Large intestine (tissue), 3 donors: ENCODE measurements around the gene DENND1C. TPM values are rescaled to one million over a fixed set of nuclear protein-coding genes. Genes with fewer than 3 reads are reported as not detected.

Experiments
- DNase-seq, 2 donors: peaks; one replicate each; pipeline versions ENCODE4 v3.0.0 to v3.0.0-alpha.2; 2013
- H3K27ac ChIP-seq: one replicate; pipeline ENCODE4 v1.5.1; 2013; ENCODE audit warnings: low read length
- H3K27me3 ChIP-seq: 2 replicates; pipeline ENCODE4 v1.6.1; 2013; ENCODE audit warnings: low read length; ENCODE audit not compliant: control insufficient read depth, insufficient read depth
- H3K36me3 ChIP-seq: 2 replicates; pipeline ENCODE4 v1.6.1; 2013; ENCODE audit warnings: low read length; ENCODE audit not compliant: control insufficient read depth, insufficient read depth
- H3K4me1 ChIP-seq: one replicate; pipeline ENCODE4 v1.6.1; 2013; ENCODE audit warnings: low read length; ENCODE audit not compliant: control insufficient read depth, insufficient read depth
- H3K4me3 ChIP-seq: one replicate; pipeline ENCODE4 v1.5.1; 2013; ENCODE audit warnings: low read length
- H3K9me3 ChIP-seq: one replicate; pipeline ENCODE4 v1.6.1; 2013; ENCODE audit warnings: mild to moderate bottlenecking, low read depth, low read length, moderate library complexity; ENCODE audit not compliant: control insufficient read depth
- WGBS: methylation state at CpG from one replicate; pipeline ENCODE4 v1.1.5; 2013; ENCODE audit warnings: low lambda C conversion rate; ENCODE audit not compliant: insufficient coverage; 5-methylcytosine and 5-hydroxymethylcytosine counted together
- polyA plus RNA-seq: library from polyadenylated mRNA; unstranded; fragments of 120-200 nt; gene quantifications from one replicate; pipeline ENCODE4 v1.2.1, GENCODE V29; 2013

Gene DENND1C
- polyA plus RNA-seq, 1 donor = 40.4 TPM

- DNase-seq = no peak
- no peak overlapping the region for H3K27ac ChIP-seq
- peaks cover 9% of the 10 kb centered on the region for H3K9me3 ChIP-seq
- H3K4me3 ChIP-seq = no peak overlapping the region
- H3K4me1 ChIP-seq = no peaks in the 10 kb centered on the region
- WGBS = no CpG with 5 or more reads among the region's 19 CpGs
- H3K36me3 ChIP-seq = peaks cover 29% of the 10 kb centered on the region
- H3K27me3 ChIP-seq = no peaks in the 10 kb centered on the region
Measured at GRCh38 chr19:6452223-6452614, 29.4 kb downstream of the DENND1C start.

DNA sequence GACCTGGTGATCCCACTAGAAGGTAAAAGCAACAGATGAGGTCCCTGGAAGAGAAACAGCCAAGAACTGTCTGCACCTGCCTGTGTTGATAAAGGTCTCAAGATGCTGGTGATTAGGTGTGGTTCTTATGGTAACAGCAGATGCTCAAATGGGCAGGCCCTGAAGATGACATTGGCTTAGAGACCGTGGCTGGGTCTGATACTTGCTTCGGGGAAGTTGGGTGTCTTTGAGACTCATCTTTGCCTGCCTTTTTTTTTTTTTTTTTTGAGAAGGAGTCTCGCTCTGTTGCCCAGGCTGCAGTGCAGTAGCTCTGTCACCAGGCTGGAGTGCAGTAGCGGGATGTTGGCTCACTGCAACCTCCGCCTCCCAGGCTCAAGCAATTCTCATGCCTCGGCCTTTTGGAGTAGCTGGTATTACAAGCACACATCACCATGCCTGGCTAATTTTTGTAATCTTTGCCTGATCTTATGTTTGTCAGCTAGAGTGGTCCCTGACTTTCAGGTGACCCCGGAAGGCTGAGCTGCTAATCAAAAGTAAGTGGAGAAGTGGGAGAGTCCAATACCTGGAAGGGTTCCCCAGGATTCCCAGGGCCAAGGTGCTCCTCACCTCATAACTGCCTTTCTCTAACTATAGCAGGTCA is 29.9 kb downstream of the DENND1C start:
- no peak overlapping the region for H3K27ac ChIP-seq
- peaks cover 9% of the 10 kb centered on the region for H3K9me3 ChIP-seq
- H3K27me3 ChIP-seq = no peaks in the 10 kb centered on the region
- H3K4me1 ChIP-seq = no peaks in the 10 kb centered on the region
- no peak for DNase-seq
- whole genome bisulfite sequencing = no CpG with 5 or more reads among the region's 7 CpGs
- H3K4me3 ChIP-seq = no peak overlapping the region
- H3K36me3 ChIP-seq = peaks cover 29% of the 10 kb centered on the region

DNA sequence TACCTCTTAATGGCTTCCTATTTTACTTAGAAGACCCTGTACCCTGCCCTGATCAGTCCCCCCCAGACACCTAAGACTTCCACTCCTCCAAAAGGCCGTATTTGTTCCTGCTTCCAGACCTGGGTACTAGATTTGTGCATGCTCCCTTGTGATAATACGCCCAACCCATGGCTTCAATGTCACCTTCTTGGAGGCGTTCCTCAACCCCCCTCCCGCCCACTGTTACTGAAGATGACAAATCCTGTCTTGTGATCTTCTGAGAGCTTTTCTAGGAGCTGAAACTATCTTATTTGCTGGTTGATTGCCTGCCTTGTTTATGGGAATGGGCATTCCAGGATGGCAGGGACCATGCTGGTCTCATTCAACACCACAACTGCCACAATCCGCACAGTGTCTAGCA is 31.4 kb downstream of the DENND1C start:
- H3K9me3 ChIP-seq = peaks cover 11% of the 10 kb centered on the region
- H3K27me3 ChIP-seq = no peaks in the 10 kb centered on the region
- no peak for DNase-seq
- no peaks in the 10 kb centered on the region for H3K4me1 ChIP-seq
- H3K36me3 ChIP-seq = peaks cover 26% of the 10 kb centered on the region
- H3K4me3 ChIP-seq = no peak overlapping the region
- WGBS = no CpG with 5 or more reads among the region's 5 CpGs
- no peak overlapping the region for H3K27ac ChIP-seq

DNA sequence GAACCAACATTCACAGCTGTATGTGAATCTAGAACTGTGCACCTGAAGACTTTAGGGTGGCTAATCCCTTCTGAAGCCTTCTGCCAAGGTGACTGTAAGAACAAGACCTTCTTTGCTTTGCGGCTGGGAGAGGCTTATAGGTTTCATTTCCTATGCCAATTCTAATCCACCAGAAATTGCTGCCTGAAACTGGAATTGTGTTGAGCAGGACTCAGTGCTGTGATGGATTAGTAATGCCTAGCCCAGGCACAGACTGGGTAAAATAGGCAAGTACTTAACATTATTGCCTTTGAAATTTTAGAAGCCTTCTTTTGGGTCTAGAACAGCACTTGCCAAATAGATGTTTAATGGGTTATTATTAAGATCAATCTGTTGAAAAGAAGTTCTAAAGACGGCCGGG is 33.5 kb downstream of the DENND1C start:
- WGBS = no CpG with 5 or more reads among the region's 3 CpGs
- no peaks in the 10 kb centered on the region for H3K27me3 ChIP-seq
- no peak for DNase-seq
- peaks cover 14% of the 10 kb centered on the region for H3K36me3 ChIP-seq
- H3K4me1 ChIP-seq = no peaks in the 10 kb centered on the region
- no peak overlapping the region for H3K4me3 ChIP-seq
- no peak overlapping the region for H3K27ac ChIP-seq
- H3K9me3 ChIP-seq = peaks cover 2% of the 10 kb centered on the region

DNA sequence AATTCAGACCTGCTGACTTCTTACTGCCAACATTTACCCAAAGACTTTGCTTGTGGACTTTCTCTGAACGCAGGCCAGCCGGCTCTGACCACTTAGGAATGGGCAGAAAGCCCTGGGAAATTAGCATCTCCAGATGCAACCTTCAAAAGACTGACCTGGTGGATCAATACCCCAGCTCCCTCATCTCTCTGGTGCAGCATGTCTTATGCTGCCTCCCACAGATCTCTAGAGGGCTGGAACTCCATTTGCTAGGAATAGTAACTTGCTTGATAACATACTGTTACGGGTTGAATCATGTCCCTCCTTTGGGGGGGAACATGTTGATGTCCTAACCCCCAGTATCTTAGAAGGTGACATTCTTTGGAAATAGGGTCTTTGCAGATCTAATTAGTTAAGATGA is 35.1 kb downstream of the DENND1C start:
- peaks cover 2% of the 10 kb centered on the region for H3K9me3 ChIP-seq
- H3K27me3 ChIP-seq = no peaks in the 10 kb centered on the region
- peaks cover 7% of the 10 kb centered on the region for H3K36me3 ChIP-seq
- no peak overlapping the region for H3K4me3 ChIP-seq
- no CpG with 5 or more reads among the region's 3 CpGs for WGBS
- no peaks in the 10 kb centered on the region for H3K4me1 ChIP-seq
- H3K27ac ChIP-seq = no peak overlapping the region
- no peak for DNase-seq

GRCh38 chr19:6443986-6444385 is 37.6 kb downstream of the DENND1C start:
- no peak overlapping the region for H3K4me3 ChIP-seq
- WGBS = no CpG with 5 or more reads among the region's 13 CpGs
- no peak for DNase-seq
- no peaks in the 10 kb centered on the region for H3K27me3 ChIP-seq
- H3K27ac ChIP-seq = no peak overlapping the region
- peaks cover 3% of the 10 kb centered on the region for H3K36me3 ChIP-seq
- no peaks in the 10 kb centered on the region for H3K4me1 ChIP-seq
- H3K9me3 ChIP-seq = peaks cover 2% of the 10 kb centered on the region

DNA sequence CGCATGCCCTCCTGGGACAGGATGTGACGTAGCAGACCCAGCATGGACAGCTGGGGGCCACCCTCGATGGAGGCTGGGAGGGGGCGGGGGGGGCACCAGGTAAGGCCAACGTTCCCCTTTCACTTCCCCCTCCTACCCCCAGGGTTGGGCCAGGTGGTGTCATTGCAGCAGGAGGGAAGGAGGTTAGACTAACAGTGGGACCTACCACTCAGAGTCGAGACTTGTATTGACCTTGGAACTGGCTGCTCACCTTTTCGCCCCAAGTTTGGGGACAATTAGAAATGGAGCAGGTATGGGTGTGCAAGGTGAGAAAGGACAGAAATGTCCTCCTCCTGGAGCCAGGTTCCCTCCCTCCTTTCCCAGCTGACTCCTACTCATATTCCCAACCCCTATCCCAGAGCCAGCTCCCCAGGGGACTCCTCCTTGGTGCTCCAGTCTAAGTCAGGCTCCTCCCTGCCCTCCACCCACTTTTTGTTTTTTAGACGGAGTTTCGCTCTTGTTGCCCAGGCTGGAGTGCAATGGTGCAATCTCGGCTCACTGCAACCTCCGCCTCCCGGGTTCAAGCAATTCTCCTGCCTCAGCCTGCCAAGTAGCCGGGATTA is 39.4 kb downstream of the DENND1C start:
- Histone ChIP-seq H3K27me3 (no peaks in the 10 kb centered on the region), H3K27ac (no peak overlapping the region), H3K36me3 (peaks cover 3% of the 10 kb centered on the region), H3K9me3 (peaks cover 2% of the 10 kb centered on the region), H3K4me1 (no peaks in the 10 kb centered on the region), H3K4me3 (no peak overlapping the region)
- WGBS = no CpG with 5 or more reads among the region's 13 CpGs
- DNase-seq = no peak

DNA sequence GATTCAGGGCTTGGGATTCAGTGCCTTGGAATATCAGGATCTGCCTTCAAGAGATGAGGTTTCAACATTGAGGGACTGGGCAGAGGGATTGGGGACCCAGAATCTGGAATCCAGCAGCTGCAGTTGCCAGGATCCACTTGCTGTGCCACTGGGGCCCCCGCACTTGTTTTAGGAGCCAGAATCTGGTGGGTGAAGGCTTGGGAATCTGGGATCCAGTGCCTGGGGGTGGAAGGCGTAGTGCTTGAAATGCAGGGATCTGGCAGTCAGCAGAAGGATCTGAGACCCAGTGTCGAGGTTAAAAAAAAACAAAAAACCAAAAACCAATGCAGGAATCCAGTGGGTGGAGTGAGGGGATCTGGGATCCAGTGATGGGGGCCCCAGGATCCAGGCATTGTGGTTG is 40.7 kb downstream of the DENND1C start:
- DNase-seq = no peak

GRCh38 chr19:6439743-6440142 is 41.8 kb downstream of the DENND1C start:
- Histone ChIP-seq H3K4me1 (no peaks in the 10 kb centered on the region), H3K36me3 (no peaks in the 10 kb centered on the region), H3K27ac (no peak overlapping the region), H3K4me3 (no peak overlapping the region), H3K9me3 (no peaks in the 10 kb centered on the region), H3K27me3 (no peaks in the 10 kb centered on the region)
- no CpG with 5 or more reads among the region's 4 CpGs for WGBS
- no peak for DNase-seq

More for the DNA sequence above, 40.7 kb downstream of the DENND1C start:
- no peaks in the 10 kb centered on the region for H3K36me3 ChIP-seq
- H3K9me3 ChIP-seq = peaks cover 2% of the 10 kb centered on the region
- H3K27ac ChIP-seq = no peak overlapping the region
- no peaks in the 10 kb centered on the region for H3K4me1 ChIP-seq
- no peaks in the 10 kb centered on the region for H3K27me3 ChIP-seq
- 80% methylated on average over 2 of the region's 3 CpGs for WGBS
- H3K4me3 ChIP-seq = no peak overlapping the region

DNA sequence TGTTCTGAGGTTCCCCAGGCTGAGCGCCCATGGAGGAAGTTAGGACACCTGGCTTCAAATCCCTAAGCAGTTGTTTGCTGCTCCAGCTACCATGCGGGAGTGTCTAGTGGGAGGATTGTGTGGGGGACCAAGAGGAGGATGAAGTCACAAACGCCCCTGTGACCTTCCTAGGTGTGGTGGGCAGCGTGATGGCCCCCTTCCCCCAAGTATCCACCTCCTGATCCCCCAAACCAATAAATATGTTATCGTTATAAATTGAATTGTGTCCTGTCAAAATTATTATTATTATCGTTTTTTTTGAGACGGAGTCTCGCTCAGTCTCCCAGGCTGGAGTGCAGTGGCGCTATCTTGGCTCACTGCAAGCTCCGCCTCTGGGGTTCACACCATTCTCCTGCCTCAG is 47.9 kb downstream of the DENND1C start, which contains the start of gene SLC25A41:
TSS of gene SLC25A41 (minus strand) at position 101 of the 400 bp plus-strand sequence. CDS start at position 31, 70 bp downstream.
- DNase-seq = no peak
- H3K4me3 ChIP-seq = no peak within 1 kb of the TSS
- H3K27ac ChIP-seq = no peak within 1 kb of the TSS
- H3K27me3 ChIP-seq = peaks cover 7% of the 10 kb centered on the region
- WGBS = no CpG with 5 or more reads among the region's 10 CpGs
- no peaks in the 10 kb centered on the region for H3K36me3 ChIP-seq
- no peaks in the 10 kb centered on the region for H3K9me3 ChIP-seq
- H3K4me1 ChIP-seq = no peaks in the 10 kb centered on the region

DNA sequence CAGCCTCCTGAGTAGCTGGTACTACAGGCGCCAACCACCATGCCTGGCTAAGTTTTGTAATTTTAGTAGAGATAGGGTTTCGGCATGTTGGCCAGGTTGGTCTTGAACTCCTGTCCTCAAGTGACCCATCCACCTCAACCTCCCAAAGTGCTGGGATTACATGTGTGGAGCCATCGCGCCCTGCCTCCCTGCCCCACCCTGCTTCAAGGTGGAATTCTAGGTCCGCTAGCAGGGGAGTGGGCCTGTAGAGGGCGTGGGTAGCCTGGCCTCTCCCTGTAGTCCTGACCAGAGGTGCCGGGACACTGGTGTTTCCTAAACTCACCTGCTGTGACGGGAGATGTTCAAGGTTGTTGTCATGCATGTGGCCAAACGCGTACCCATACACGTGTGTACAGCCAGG is 48.4 kb downstream of the DENND1C start:
- no peak overlapping the region for H3K27ac ChIP-seq
- no peaks in the 10 kb centered on the region for H3K36me3 ChIP-seq
- no peak overlapping the region for H3K4me3 ChIP-seq
- no peak for DNase-seq
- peaks cover 7% of the 10 kb centered on the region for H3K27me3 ChIP-seq
- no peaks in the 10 kb centered on the region for H3K4me1 ChIP-seq
- H3K9me3 ChIP-seq = no peaks in the 10 kb centered on the region
- no CpG with 5 or more reads among the region's 11 CpGs for WGBS
